Spleen (tissue), 11 donors: ENCODE measurements around the gene FGD6. TPM values are rescaled to one million over a fixed set of nuclear protein-coding genes. Genes with fewer than 3 reads are reported as not detected.
A peak's percentile ranks its signal among the peaks of the same experiment; 100 is the strongest.

Experiments
- DNase-seq: peaks from one replicate; pipeline ENCODE4 v3.0.0-alpha.2; 2020
- H3K27ac ChIP-seq, 8 donors: fragments of 200-600 bp; sonication (generic) in 7 of 8; 1 replicate in 4 of 8; 2 replicates in 4 of 8; pipeline versions ENCODE4 v1.5.0 to v1.8.0; 2016 to 2021; ENCODE audit warnings: inconsistent platforms in 4 of 8, mild to moderate bottlenecking in 4 of 8, moderate library complexity in 1 of 8
- H3K27me3 ChIP-seq, 7 donors: fragments of 200-600 bp; sonication (generic) in 6 of 7; replicated peaks in 1 of 7; 1 replicate in 4 of 7; 2 replicates in 3 of 7; pipeline versions ENCODE4 v1.5.0 to v1.8.0; 2016 to 2021; ENCODE audit warnings: inconsistent platforms in 3 of 7, mild to moderate bottlenecking in 1 of 7
- H3K36me3 ChIP-seq, 6 donors: fragments of 200-600 bp; sonication (generic) in 5 of 6; 1 replicate in 4 of 6; 2 replicates in 2 of 6; pipeline versions ENCODE4 v1.5.0 to v1.8.0; 2016 to 2021; ENCODE audit warnings: inconsistent platforms in 2 of 6
- H3K4me1 ChIP-seq, 6 donors: fragments of 200-600 bp; sonication (generic) in 5 of 6; 1 replicate in 3 of 6; 2 replicates in 3 of 6; pipeline versions ENCODE4 v1.5.0 to v1.8.0; 2016 to 2021; ENCODE audit warnings: inconsistent platforms in 3 of 6
- H3K4me3 ChIP-seq, 8 donors: fragments of 200-600 bp; sonication (generic) in 7 of 8; 1 replicate in 4 of 8; 2 replicates in 4 of 8; pipeline versions ENCODE4 v1.5.0 to v1.8.0; 2016 to 2021; ENCODE audit warnings: inconsistent platforms in 4 of 8, mild to moderate bottlenecking in 4 of 8, moderate library complexity in 2 of 8
- H3K9me3 ChIP-seq, 8 donors: fragments of 200-600 bp; sonication (generic) in 7 of 8; 1 replicate in 4 of 8; 2 replicates in 4 of 8; pipeline versions ENCODE4 v1.5.0 to v1.8.0; 2016 to 2021; ENCODE audit warnings: inconsistent platforms in 4 of 8
- POLR2A ChIP-seq, 3 donors: fragments of 450-650 bp; IDR thresholded peaks; one replicate each; pipeline ENCODE4 v1.5.1; 2017; ENCODE audit warnings: antibody characterized with exemption in 3 of 3, mild to moderate bottlenecking in 1 of 3
- POLR2AphosphoS5 ChIP-seq, 3 donors: sonication (generic); formaldehyde crosslinking; IDR thresholded peaks; one replicate each; pipeline ENCODE4 v1.5.1; 2017; ENCODE audit warnings: antibody characterized with exemption in 3 of 3
- WGBS, 5 donors: extraction: QIAGEN DNeasy Blood & Tissue Kit in 3 of 5; methylation state at CpG; one replicate each; pipeline versions ENCODE4 v1.1.5 to v1.1.7; 2013 to 2018; 5-methylcytosine and 5-hydroxymethylcytosine counted together
- intact Hi-C: fragments of 100-400 bp; cut with DNase I; formaldehyde crosslinking; loops from one replicate; pipeline ENCODE4 v1.15.0; 2023; ENCODE audit warnings: low total_unique reads
- polyA plus RNA-seq, 3 donors: library from polyadenylated mRNA; stranded (reverse); fragments of 200-250 nt; gene quantifications; one replicate each; pipeline ENCODE4 v1.2.1, GENCODE V29; 2013
- total RNA-seq, 7 donors: library from RNA; depleted of rRNA in 3 of 7; stranded (reverse); fragments of >200 nt in 3 of 7; fragmentation: NEBNext Ultra II Directional in 4 of 7; extraction: Animal tissue kit (Norgen Biotek cat#: 25700) in 4 of 7; gene quantifications; one replicate each; pipeline versions ENCODE4 v1.1.0 to v1.2.1, GENCODE V29; 2016 to 2021
- TF ChIP-seq, protein P1 (sequence below), 11 experiments: fragments of 200-600 bp in 7 of 11; fragments of 450-650 bp in 4 of 11; sonication (generic) in 4 of 11; IDR thresholded peaks in 8 of 11; conservative IDR thresholded peaks in 3 of 11; 1 replicate in 7 of 11; 2 replicates in 4 of 11; pipeline versions ENCODE4 v1.4.0 to v1.8.0; 2016 to 2021; ENCODE audit warnings: antibody characterized with exemption in 11 of 11, inconsistent platforms in 4 of 11, mild to moderate bottlenecking in 1 of 11
- donor health status: healthy with polysubstance abuse.
- donor health status: DM: no; HTN: no; CAD: no; lungs with moderate emphysema.
- donor health status: DM: no; HTN: no; CAD: no.
- donor health status: Bipolar disorder and iron deficiency.
- donor health status: healthy.
- donor health status: DM: no; HTN: no; CAD: no.
- donor health status: DM: yes; HTN: yes; CAD: no.

FGD6 gene
- total and polyA plus RNA-seq, 10 donors: 0.78 to 13.0 (median 10.4) TPM

DNA sequence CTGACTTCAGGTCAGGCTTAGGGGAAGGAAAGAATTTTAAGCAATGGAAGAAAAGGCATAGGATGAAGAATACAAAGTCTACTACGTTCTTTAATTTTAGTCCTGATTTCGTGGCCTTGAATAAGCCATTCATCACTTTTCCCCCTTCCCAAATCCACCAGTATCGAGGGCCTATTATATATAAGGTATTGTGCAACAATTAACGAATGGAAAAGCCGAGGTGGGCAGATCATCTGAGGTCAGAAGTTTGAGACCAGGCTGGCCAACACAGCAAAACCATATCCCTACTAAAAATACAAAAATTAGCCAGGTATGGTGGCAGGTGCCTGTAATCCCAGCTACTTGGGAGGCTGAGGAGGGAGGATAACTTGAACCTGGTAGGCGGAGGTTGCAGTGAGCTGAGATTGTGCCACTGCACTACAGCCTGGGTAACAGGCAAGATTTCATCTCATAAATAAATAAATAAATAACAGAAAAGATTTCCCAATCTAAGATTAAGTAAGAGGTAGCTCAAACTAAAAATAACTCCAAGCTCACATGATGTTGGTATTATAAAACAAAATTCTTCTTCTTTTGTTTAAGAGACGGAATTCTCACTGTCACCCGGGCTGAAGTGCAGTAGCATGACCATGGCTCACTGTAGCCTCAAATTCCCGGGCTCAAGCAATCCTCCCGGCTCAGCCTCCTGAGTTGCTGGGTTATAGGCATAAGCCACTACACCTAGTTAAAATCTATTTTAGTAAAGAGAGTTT is 85.5 kb downstream of the FGD6 start:
- Histone ChIP-seq H3K9me3 (no peaks in the 10 kb centered on the region), H3K36me3 (no peaks in the 10 kb centered on the region), H3K4me1 (peaks cover 0 to 18% (median 5%) of the 10 kb centered on the region in 6 donors), H3K27me3 (no peaks in the 10 kb centered on the region), H3K4me3 (no peak overlapping the region), H3K27ac (peak overlapping the region in 4 of 8 donors; percentile 6 to 55 (median 40))
- intact Hi-C loops: no loop called here
- WGBS, 5 donors: 69 to 86% (median 77%) methylated on average over 10 of the region's 10 CpGs
- no peak for DNase-seq
- TF ChIP-seq POLR2AphosphoS5 (IDR thresholded peaks at IDR 0.05): no peak
- TF ChIP-seq POLR2A (IDR thresholded peaks at IDR 0.05): no peak
- TF ChIP-seq, protein P1, sequence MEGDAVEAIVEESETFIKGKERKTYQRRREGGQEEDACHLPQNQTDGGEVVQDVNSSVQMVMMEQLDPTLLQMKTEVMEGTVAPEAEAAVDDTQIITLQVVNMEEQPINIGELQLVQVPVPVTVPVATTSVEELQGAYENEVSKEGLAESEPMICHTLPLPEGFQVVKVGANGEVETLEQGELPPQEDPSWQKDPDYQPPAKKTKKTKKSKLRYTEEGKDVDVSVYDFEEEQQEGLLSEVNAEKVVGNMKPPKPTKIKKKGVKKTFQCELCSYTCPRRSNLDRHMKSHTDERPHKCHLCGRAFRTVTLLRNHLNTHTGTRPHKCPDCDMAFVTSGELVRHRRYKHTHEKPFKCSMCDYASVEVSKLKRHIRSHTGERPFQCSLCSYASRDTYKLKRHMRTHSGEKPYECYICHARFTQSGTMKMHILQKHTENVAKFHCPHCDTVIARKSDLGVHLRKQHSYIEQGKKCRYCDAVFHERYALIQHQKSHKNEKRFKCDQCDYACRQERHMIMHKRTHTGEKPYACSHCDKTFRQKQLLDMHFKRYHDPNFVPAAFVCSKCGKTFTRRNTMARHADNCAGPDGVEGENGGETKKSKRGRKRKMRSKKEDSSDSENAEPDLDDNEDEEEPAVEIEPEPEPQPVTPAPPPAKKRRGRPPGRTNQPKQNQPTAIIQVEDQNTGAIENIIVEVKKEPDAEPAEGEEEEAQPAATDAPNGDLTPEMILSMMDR (IDR thresholded peaks at IDR 0.05 in 8 of 11, conservative IDR thresholded peaks at IDR 0.05 in 3 of 11): no peak

DNA sequence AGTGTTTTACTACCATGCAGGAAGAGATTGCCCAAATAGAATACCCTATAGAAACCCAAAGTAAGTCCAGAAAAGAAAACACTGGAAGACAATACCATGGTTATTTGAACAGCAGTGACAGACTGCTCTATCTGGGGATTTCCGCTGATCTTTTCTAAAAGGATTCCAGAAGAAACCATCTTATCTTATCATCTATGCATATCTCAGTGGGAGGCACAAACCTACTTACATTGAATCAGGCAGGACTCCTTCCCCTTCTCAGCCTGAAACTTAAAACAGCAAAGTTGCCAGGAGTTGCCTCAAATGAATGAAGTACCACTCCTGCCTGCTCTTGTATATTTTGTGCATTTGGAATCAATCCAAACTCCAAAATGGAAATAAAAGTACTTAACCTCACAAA is 87.2 kb downstream of the FGD6 start:
- Histone ChIP-seq H3K27me3 (no peaks in the 10 kb centered on the region), H3K36me3 (no peaks in the 10 kb centered on the region), H3K4me3 (no peak overlapping the region), H3K4me1 (peaks cover 0 to 18% (median 5%) of the 10 kb centered on the region in 6 donors), H3K27ac (no peak overlapping the region), H3K9me3 (no peaks in the 10 kb centered on the region)
- TF ChIP-seq, protein P1 (IDR thresholded peaks at IDR 0.05 in 8 of 11, conservative IDR thresholded peaks at IDR 0.05 in 3 of 11): no peak
- TF ChIP-seq POLR2AphosphoS5 (IDR thresholded peaks at IDR 0.05) (no peak), POLR2A (IDR thresholded peaks at IDR 0.05) (no peak)
- 84 to 98% (median 91%) methylated on average over 1 of the region's 1 CpG for WGBS, 5 donors
- intact Hi-C loops: no loop called here
- no peak for DNase-seq

DNA sequence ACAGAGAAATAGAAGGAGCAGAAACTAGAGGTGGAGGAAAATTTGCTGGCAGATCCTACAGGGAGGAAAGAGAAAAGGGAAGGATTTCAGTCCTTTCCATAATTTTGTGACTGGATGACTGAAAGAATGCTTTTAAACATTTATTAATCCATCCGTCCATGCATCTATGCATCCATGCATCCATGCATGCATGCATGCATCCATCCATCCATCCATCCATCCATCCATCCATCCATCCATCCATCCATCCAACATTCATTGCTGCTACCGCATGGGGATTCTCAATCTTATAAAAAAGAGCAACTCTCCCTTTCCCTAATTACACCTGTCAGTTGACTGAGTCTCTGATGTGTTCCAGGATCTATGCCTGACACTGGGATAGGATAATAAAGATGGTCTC is 88.2 kb downstream of the FGD6 start:
- Histone ChIP-seq H3K4me3 (no peak overlapping the region), H3K36me3 (no peaks in the 10 kb centered on the region), H3K27ac (no peak overlapping the region), H3K9me3 (no peaks in the 10 kb centered on the region), H3K4me1 (peaks cover 0 to 18% (median 5%) of the 10 kb centered on the region in 6 donors), H3K27me3 (no peaks in the 10 kb centered on the region)
- DNase-seq: no peak
- TF ChIP-seq POLR2AphosphoS5 (IDR thresholded peaks at IDR 0.05) (no peak), POLR2A (IDR thresholded peaks at IDR 0.05) (no peak)
- TF ChIP-seq, protein P1 (IDR thresholded peaks at IDR 0.05 in 8 of 11, conservative IDR thresholded peaks at IDR 0.05 in 3 of 11): no peak
- intact Hi-C loops: no loop called here
- 87 to 100% (median 90%) methylated on average over 2 of the region's 2 CpGs for WGBS, 5 donors

DNA sequence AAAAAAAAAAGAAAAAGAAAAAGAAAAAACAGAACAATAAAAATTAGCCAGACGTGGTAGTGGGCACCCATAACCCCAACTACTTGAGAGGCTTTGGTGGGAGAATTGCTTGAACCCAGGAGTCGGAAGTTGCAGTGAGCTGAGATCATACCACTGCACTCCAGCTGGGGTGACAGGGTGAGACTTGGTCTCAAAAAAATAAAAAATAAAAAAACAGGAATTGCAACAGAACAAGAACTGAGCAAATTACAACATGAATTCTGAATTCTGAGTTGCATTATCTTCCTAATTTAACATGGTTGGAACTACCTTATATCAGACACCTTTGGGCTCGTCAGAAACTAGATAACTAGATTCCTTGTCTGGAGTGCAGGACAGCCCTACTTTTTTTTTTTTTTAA is 90.5 kb downstream of the FGD6 start:
- DNase-seq: no peak
- intact Hi-C loops: no loop called here
- TF ChIP-seq POLR2AphosphoS5 (IDR thresholded peaks at IDR 0.05) (no peak), POLR2A (IDR thresholded peaks at IDR 0.05) (no peak)
- TF ChIP-seq, protein P1 (IDR thresholded peaks at IDR 0.05 in 8 of 11, conservative IDR thresholded peaks at IDR 0.05 in 3 of 11): no peak
- Histone ChIP-seq H3K36me3 (no peaks in the 10 kb centered on the region), H3K9me3 (no peaks in the 10 kb centered on the region), H3K27me3 (no peaks in the 10 kb centered on the region), H3K4me1 (peaks cover 0 to 2% (median 0%) of the 10 kb centered on the region in 6 donors), H3K4me3 (no peak overlapping the region), H3K27ac (no peak overlapping the region)
- 72 to 87% (median 78%) methylated on average over 3 of the region's 3 CpGs for WGBS, 5 donors
